K562 (cell line): ENCODE data around the gene LAMC1.

ENCODE experiments used
- CEBPB ChIP-seq: fragments of 450-650 bp; IDR thresholded peaks from 2 replicates; pipeline ENCODE4 v1.6.1; 2016; ENCODE audit warnings: missing genetic modification characterization, missing compliant biosample characterization
- CHCHD3 ChIP-seq: fragments of 250-450 bp; sonication (Bioruptor Pico); IDR thresholded peaks from 2 replicates; pipeline ENCODE4 v2.1.2; 2022; ENCODE audit warnings: mild to moderate bottlenecking
- POLR2H ChIP-seq: IDR thresholded peaks from 2 replicates; pipeline ENCODE4 v1.6.1; 2016; ENCODE audit warnings: missing genetic modification characterization, low read depth, mild to moderate bottlenecking, control low read depth, missing compliant biosample characterization, moderate library complexity
- RFX5 ChIP-seq: IDR thresholded peaks from 2 replicates; pipeline ENCODE4 v1.6.1; 2011; ENCODE audit warnings: low read depth, mild to moderate bottlenecking, improper control_type of control experiment, low read length
- ZNF175 ChIP-seq: fragments of 200-800 bp; sonication (Bioruptor generic); IDR thresholded peaks from 2 replicates; pipeline ENCODE4 v1.6.1; 2016; ENCODE audit warnings: low read depth, mild to moderate bottlenecking, missing genetic modification characterization, missing compliant biosample characterization
- ZNF263 ChIP-seq: sonication (generic); formaldehyde crosslinking; IDR thresholded peaks from 2 replicates; pipeline ENCODE4 v1.8.0; 2022; ENCODE audit warnings: mild to moderate bottlenecking, missing genetic modification reagents, borderline replicate concordance

DNA sequence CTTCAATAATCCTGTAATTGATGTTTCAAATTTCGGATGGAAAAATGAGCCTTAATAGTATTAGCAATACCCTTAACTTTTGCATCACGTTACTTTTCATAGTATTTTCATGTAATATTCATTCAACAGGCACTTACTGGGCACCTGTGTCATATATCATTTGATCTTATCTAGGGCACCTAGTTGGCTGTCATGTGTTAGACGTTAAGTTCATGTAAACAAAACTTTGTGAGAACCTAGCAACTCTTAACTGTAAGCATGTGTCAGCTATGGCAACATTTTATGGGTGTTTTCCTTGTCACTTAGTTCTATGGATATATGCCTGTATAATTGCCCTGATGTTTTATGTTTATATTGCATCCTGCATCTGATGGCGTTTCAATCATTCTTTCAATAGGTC, 163.6 kb downstream of the LAMC1 start:
- TF ChIP-seq RFX5 (no peak), ZNF175 (CRISPR knock-in tag) (no peak), CHCHD3 (no peak), POLR2H (no peak), ZNF263 (CRISPR knock-in tag) (no peak), CEBPB (tag) (no peak)
